DOHH2 (cell line): ENCODE data around the gene MRPL55.

Experiments used
- EZH2phosphoT487 ChIP-seq: fragments of 200-600 bp; sonication (generic); IDR thresholded peaks from 2 replicates; pipeline ENCODE4 v1.6.1; 2017; ENCODE audit warnings: borderline replicate concordance, mild to moderate bottlenecking, antibody characterized with exemption, low read length, moderate library complexity, mixed read lengths
- TF ChIP-seq, protein P1 (sequence below): fragments of 200-600 bp; sonication (generic); IDR thresholded peaks from one replicate; pipeline ENCODE4 v1.5.1; 2014; ENCODE audit warnings: antibody characterized with exemption, mild to moderate bottlenecking, low read depth, low read length; ENCODE audit not compliant: poor library complexity, severe bottlenecking

DNA sequence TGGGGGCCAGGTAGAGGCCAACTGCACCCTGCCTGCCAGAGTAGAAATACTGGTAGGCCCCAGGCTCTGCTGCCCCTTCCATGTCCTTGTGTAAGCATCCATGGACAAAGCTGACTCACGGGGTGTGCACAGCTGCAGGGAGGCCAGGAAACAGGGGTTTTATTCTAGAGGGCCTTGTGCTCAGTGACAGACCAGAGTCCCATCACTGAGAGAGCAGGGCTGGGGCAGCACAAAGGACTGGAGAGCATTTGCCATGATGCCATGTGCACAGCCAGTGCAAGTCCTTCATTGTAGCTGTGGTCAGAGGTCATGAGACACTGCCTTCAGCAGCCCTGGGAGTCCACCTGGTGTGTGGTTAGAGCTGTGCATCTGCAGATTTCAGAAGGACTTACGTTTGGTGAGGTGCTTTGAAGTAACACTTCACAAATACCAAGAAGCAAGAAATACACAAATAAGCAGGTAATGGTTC, 18.5 kb downstream of the MRPL55 start:
- TF ChIP-seq, protein P1, sequence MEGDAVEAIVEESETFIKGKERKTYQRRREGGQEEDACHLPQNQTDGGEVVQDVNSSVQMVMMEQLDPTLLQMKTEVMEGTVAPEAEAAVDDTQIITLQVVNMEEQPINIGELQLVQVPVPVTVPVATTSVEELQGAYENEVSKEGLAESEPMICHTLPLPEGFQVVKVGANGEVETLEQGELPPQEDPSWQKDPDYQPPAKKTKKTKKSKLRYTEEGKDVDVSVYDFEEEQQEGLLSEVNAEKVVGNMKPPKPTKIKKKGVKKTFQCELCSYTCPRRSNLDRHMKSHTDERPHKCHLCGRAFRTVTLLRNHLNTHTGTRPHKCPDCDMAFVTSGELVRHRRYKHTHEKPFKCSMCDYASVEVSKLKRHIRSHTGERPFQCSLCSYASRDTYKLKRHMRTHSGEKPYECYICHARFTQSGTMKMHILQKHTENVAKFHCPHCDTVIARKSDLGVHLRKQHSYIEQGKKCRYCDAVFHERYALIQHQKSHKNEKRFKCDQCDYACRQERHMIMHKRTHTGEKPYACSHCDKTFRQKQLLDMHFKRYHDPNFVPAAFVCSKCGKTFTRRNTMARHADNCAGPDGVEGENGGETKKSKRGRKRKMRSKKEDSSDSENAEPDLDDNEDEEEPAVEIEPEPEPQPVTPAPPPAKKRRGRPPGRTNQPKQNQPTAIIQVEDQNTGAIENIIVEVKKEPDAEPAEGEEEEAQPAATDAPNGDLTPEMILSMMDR, result no peak
- no peak for TF ChIP-seq EZH2phosphoT487
